Measurements from ENCODE around the gene TXLNG.

Gene TXLNG

DNA sequence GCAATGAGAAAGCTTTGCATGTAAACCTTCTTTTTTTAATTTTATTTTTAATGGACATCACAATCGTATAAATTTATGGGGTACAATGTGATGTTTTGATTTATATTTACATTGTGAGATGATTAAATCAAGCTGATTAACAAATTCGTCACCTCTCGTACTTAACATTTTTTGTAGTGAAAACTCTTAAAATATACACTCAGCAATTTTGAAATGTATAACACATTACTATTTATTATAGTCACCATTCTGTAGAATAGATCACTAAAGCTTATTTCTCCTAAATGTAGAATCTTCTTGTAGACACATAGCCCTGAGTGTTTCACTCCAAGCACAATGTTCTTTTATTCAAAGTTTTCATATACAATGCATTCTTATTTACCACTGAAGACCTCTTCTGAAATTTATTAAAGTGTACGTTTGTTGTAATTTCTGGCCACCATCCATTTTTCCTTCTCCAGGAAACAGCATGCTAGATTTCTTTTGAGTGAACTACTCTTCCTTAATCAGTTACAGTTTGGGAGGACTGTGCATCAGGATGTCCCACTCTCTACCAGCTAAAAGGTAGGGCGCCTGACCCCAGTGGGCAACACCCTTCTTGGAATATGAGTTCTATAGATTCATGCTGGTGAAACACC, 88.3 kb downstream of the TXLNG start:
- no peak for DNase-seq (ENCODE audit: low read depth)

GRCh38 chrX:16876696-16877095, 90.4 kb downstream of the TXLNG start:
- DNase-seq (ENCODE audit: low read depth) = no peak

- no peak for DNase-seq (ENCODE audit: low read depth)
Measured at GRCh38 chrX:16882169-16882568, 95.9 kb downstream of the TXLNG start.

DNA sequence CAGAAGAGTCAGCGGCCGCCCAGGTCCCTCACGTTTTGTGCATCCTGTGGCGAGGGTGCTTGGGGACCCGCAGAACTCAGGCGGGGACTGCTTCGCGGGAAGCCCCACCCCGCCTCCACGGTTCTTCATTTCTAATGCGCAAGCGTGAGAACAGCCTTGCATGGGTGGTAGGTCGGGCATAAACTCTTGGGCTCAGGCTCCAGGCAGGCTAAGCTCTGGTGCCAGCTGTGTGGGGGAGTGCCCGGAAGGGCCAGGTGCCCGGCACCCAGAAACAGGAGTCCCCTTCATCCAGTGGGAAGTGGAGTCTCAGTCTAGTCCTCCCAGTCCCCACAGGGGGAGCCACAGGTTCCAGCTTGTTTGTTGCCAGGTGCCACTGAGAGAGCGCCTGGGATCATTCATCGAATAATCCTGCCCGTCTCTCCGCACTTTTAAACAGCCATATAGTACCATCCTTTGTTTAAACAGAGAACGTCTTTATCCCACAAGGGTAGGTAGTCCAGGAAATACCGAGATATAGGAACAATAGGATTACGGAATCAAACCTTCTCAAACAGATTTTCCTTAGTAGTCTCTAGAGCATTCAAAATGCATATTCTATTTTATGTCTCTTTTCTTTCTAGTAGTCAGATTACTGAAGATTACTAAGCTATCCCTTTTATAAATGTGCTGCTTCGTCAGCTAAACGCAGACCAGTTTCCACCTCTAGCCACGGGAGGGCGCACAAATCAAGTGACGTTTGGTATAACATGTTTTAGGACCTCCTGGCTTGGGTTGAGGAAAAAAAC, 96.6 kb downstream of the TXLNG start:
- no peak for DNase-seq (ENCODE audit: low read depth)

DNA sequence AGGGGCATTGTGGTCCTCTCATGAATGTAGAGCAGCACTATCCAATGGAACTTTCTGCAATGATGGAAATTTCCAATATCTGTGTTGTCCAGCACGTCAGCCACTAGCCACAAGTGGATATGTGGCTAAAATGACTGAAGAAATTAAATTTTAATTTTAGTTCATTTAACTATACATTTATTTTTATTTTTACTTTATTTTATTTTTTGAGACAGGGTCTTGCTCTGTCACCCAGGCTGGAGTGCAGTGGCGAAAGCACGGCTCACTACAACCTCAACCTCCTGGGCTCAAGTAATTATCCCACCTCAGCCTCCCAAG, 97.2 kb downstream of the TXLNG start:
- DNase-seq (ENCODE audit: low read depth) = no peak

GRCh38 chrX:16885628-16886027, 99.4 kb downstream of the TXLNG start:
- DNase-seq (ENCODE audit: low read depth) = no peak

DNA sequence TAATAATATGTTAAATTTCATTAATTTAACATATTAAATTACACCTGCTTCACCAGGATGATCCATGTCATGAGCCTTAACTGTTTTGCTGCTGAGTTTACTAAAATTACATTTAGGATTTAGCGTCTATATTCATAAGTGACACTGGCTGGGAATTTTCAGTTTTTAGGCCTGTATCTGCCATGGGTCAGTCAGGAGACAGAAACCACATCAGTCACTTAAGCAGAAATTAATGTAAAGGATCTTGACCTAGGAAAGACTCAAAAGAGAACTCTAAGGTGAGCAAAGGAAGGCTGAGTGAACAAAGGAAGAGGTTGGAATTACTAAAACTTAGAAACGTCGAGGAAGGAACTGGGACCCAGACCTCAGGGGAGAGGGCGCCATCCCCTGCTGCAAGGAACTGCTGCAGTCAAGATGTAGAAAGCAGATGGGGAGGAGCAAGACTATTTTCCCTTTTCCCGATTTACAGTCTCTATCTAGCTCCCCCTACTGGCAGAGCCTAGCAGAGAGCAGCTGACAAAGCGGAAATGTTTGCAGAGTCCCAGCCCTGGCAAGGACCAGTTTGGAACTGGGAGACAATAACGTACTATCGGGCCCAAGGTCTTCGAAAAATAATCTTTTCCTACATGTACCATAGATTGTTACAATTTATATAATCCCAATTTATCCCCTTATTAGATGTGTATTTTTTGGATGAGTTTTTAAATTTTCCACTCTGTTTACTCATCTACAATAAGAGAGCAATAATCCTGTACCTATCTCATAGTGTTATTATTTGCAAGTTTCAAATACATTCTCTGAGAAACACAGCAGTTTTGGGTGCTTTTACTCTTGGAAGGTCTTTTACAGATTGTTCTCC, 106.5 kb downstream of the TXLNG start:
- no peak for DNase-seq (ENCODE audit: low read depth)

Data from CMK (cell line).